ENCODE measurements around the gene IL31.

Gene IL31

DNA sequence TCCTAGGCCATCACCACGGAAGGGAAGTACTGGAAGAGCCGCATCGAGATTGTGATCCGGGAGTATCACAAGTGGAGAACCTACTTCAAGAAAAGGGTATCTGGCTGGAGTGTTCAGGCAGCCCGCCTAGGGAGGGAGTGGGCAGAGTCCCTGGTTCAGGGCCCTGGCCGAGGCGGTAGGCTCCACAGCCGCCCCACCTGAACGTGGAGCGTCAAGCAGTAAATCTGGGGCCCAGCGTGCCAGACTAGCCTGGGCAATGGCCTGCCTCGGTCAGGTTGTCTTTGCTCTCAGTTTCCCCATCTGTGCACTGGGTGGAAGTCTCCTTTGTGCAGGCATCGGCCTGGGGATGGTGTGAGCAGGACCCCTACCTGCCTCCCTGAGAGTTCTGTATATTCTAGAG is 44.9 kb downstream of the IL31 start:
- H3K4me2 ChIP-seq (ENCODE audit: low read depth, low read length, poor library complexity, severe bottlenecking) = no peak overlapping the region
- no peak overlapping the region for H2AFZ ChIP-seq (ENCODE audit: low read depth, low read length, severe bottlenecking)
- H3K9ac ChIP-seq (ENCODE audit: low read length) = no peak overlapping the region
- H3K27me3 ChIP-seq (ENCODE audit: low read length) = no peaks in the 10 kb centered on the region
- no peak overlapping the region for H3K27ac ChIP-seq (ENCODE audit: low read depth, low read length)
- TF ChIP-seq, protein P1, sequence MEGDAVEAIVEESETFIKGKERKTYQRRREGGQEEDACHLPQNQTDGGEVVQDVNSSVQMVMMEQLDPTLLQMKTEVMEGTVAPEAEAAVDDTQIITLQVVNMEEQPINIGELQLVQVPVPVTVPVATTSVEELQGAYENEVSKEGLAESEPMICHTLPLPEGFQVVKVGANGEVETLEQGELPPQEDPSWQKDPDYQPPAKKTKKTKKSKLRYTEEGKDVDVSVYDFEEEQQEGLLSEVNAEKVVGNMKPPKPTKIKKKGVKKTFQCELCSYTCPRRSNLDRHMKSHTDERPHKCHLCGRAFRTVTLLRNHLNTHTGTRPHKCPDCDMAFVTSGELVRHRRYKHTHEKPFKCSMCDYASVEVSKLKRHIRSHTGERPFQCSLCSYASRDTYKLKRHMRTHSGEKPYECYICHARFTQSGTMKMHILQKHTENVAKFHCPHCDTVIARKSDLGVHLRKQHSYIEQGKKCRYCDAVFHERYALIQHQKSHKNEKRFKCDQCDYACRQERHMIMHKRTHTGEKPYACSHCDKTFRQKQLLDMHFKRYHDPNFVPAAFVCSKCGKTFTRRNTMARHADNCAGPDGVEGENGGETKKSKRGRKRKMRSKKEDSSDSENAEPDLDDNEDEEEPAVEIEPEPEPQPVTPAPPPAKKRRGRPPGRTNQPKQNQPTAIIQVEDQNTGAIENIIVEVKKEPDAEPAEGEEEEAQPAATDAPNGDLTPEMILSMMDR (IDR thresholded peaks at IDR 0.05; ENCODE audit: insufficient read depth, low read length, poor library complexity, severe bottlenecking) = no peak
- TF ChIP-seq EZH2phosphoT487 (conservative IDR thresholded peaks at IDR 0.05; ENCODE audit: low read length) = no peak
- no peaks in the 10 kb centered on the region for H3K9me3 ChIP-seq (ENCODE audit: insufficient read depth, low read length)
- H3K9me2 ChIP-seq (replicated peaks; ENCODE audit: insufficient read depth, low read length) = no peaks in the 10 kb centered on the region
- peaks cover 21% of the 10 kb centered on the region; the same call in 1 of the 2 replicates for H3K79me2 ChIP-seq (ENCODE audit: insufficient read depth, low read length)
- no peaks in the 10 kb centered on the region for H3F3A ChIP-seq (ENCODE audit: insufficient read depth)
- H3K4me3 ChIP-seq (ENCODE audit: insufficient read depth, low read length, poor library complexity, severe bottlenecking) = no peak overlapping the region
- no peaks in the 10 kb centered on the region for H4K20me1 ChIP-seq (ENCODE audit: low read depth, low read length)
- H3K36me3 ChIP-seq (ENCODE audit: low read length) = no peaks in the 10 kb centered on the region

DNA sequence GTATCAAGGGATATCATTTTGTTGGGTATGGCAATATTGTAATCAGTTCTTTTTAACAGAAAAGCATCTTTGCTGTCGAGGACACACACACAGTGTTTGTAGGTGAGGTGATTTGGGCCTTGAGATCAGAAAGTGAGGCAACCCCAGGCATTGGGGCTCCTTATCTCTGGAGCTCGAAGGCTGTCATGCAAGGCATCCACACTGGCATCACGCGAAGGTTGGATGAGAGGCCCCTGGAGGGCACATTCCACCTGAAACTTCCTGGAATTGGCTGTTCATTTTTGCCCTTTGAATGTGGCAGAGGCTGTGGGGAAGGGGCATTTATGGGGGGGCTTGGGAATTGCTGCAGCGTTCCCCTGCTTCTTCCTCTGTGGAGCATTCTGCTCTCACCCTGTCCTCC is 45.5 kb downstream of the IL31 start:
- H3K9ac ChIP-seq (ENCODE audit: low read length) = no peak overlapping the region
- H3K4me3 ChIP-seq (ENCODE audit: insufficient read depth, low read length, poor library complexity, severe bottlenecking) = no peak overlapping the region
- H3K4me2 ChIP-seq (ENCODE audit: low read depth, low read length, poor library complexity, severe bottlenecking) = no peak overlapping the region
- H4K20me1 ChIP-seq (ENCODE audit: low read depth, low read length) = no peaks in the 10 kb centered on the region
- H2AFZ ChIP-seq (ENCODE audit: low read depth, low read length, severe bottlenecking) = no peak overlapping the region
- H3K9me2 ChIP-seq (replicated peaks; ENCODE audit: insufficient read depth, low read length) = no peaks in the 10 kb centered on the region
- peaks cover 24% of the 10 kb centered on the region; the same call in 1 of the 2 replicates for H3K79me2 ChIP-seq (ENCODE audit: insufficient read depth, low read length)
- no peaks in the 10 kb centered on the region for H3K9me3 ChIP-seq (ENCODE audit: insufficient read depth, low read length)
- no peak overlapping the region for H3K27ac ChIP-seq (ENCODE audit: low read depth, low read length)
- no peaks in the 10 kb centered on the region for H3K27me3 ChIP-seq (ENCODE audit: low read length)
- H3F3A ChIP-seq (ENCODE audit: insufficient read depth) = no peaks in the 10 kb centered on the region
- no peak for TF ChIP-seq EZH2phosphoT487 (conservative IDR thresholded peaks at IDR 0.05; ENCODE audit: low read length)
- TF ChIP-seq, protein P1 (IDR thresholded peaks at IDR 0.05; ENCODE audit: insufficient read depth, low read length, poor library complexity, severe bottlenecking) = no peak
- H3K36me3 ChIP-seq (ENCODE audit: low read length) = no peaks in the 10 kb centered on the region

DNA sequence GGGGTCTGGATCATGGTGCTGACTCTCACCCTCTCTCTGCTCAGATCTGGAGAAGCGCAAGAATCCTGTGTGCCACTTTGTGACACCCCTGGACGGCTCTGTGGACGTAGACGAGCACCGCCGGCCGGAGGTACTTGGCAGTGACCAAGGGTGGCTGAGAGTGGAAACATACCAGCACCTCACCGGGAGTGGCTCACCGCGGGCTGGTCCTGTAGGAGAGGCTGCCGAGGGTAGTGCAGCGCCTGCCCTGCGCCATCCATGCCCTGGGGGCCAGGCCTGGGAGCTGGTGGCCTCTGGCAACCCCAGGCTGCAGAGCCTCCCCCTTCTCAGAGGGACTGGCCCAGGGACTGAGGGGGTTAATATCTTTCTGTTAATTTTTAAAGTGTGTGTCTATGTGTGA is 46.2 kb downstream of the IL31 start:
- Histone ChIP-seq H3K27me3 (ENCODE audit: low read length) (no peaks in the 10 kb centered on the region), H3K9me3 (ENCODE audit: insufficient read depth, low read length) (no peaks in the 10 kb centered on the region), H3K9ac (ENCODE audit: low read length) (no peak overlapping the region), H3K4me3 (ENCODE audit: insufficient read depth, low read length, poor library complexity, severe bottlenecking) (no peak overlapping the region), H4K20me1 (ENCODE audit: low read depth, low read length) (no peaks in the 10 kb centered on the region), H3K79me2 (ENCODE audit: insufficient read depth, low read length) (peaks cover 29% of the 10 kb centered on the region; the same call in 1 of the 2 replicates), H3F3A (ENCODE audit: insufficient read depth) (no peaks in the 10 kb centered on the region), H3K27ac (ENCODE audit: low read depth, low read length) (no peak overlapping the region), H2AFZ (ENCODE audit: low read depth, low read length, severe bottlenecking) (no peak overlapping the region), H3K9me2 (replicated peaks; ENCODE audit: insufficient read depth, low read length) (no peaks in the 10 kb centered on the region), H3K36me3 (ENCODE audit: low read length) (no peaks in the 10 kb centered on the region), H3K4me2 (ENCODE audit: low read depth, low read length, poor library complexity, severe bottlenecking) (no peak overlapping the region)
- TF ChIP-seq, protein P1 (IDR thresholded peaks at IDR 0.05; ENCODE audit: insufficient read depth, low read length, poor library complexity, severe bottlenecking) = no peak
- no peak for TF ChIP-seq EZH2phosphoT487 (conservative IDR thresholded peaks at IDR 0.05; ENCODE audit: low read length)
